Heart left ventricle (tissue), 16 donors: ENCODE results near the gene BOD1. TPM values are rescaled to one million over a fixed set of nuclear protein-coding genes. Genes with fewer than 3 reads are reported as not detected.

Experiments
- ATAC-seq, 4 donors: fragments of 200-7000 bp; cut with Tn5 transposase; one replicate each; pipeline ENCODE4 v1.9.1; 2020 to 2022; ENCODE audit warnings: moderate library complexity in 4 of 4, mild to moderate bottlenecking in 3 of 4, moderate number of reproducible peaks in 1 of 4
- DNase-seq, 5 donors: peaks; one replicate each; pipeline ENCODE4 v3.0.0-alpha.2; 2020
- H3K27ac ChIP-seq, 12 donors: fragments of 200-600 bp; sonication (generic) in 4 of 12; one replicate each; pipeline versions ENCODE4 v1.5.0 to v1.8.0; 2016 to 2022; ENCODE audit warnings: mild to moderate bottlenecking in 2 of 12
- H3K27me3 ChIP-seq, 9 donors: fragments of 200-600 bp; sonication (generic) in 2 of 9; one replicate each; pipeline versions ENCODE4 v1.5.1 to v1.8.0; 2016 to 2022; ENCODE audit warnings: mild to moderate bottlenecking in 3 of 9
- H3K36me3 ChIP-seq, 9 donors: fragments of 200-600 bp; sonication (generic) in 2 of 9; one replicate each; pipeline versions ENCODE4 v1.5.0 to v1.8.0; 2018 to 2022; ENCODE audit warnings: mild to moderate bottlenecking in 2 of 9
- H3K4me1 ChIP-seq, 12 donors: fragments of 200-600 bp; sonication (generic) in 4 of 12; one replicate each; pipeline versions ENCODE4 v1.5.0 to v1.8.0; 2016 to 2022; ENCODE audit warnings: mild to moderate bottlenecking in 3 of 12
- H3K4me3 ChIP-seq, 12 donors: fragments of 200-600 bp; sonication (generic) in 4 of 12; one replicate each; pipeline versions ENCODE4 v1.5.0 to v1.8.0; 2017 to 2022; ENCODE audit warnings: mild to moderate bottlenecking in 9 of 12, moderate library complexity in 4 of 12
- H3K9me3 ChIP-seq, 12 donors: fragments of 200-600 bp; sonication (generic) in 4 of 12; one replicate each; pipeline versions ENCODE4 v1.5.0 to v1.8.0; 2016 to 2022; ENCODE audit warnings: mild to moderate bottlenecking in 1 of 12
- CTCF ChIP-seq, 12 donors: fragments of 200-600 bp; sonication (generic) in 4 of 12; IDR thresholded peaks; one replicate each; pipeline versions ENCODE4 v1.5.0 to v1.8.0; 2018 to 2022; ENCODE audit warnings: antibody characterized with exemption in 12 of 12, mild to moderate bottlenecking in 5 of 12
- POLR2A ChIP-seq, 2 donors: fragments of 450-650 bp; IDR thresholded peaks; one replicate each; pipeline ENCODE4 v1.6.1; 2017; ENCODE audit warnings: antibody characterized with exemption in 2 of 2, mild to moderate bottlenecking in 2 of 2, moderate library complexity in 2 of 2
- WGBS, 4 donors: extraction: QIAGEN DNeasy Blood & Tissue Kit in 2 of 4; methylation state at CpG; one replicate each; pipeline versions ENCODE4 v1.1.5 to v1.1.7; 2013 to 2018; 5-methylcytosine and 5-hydroxymethylcytosine counted together
- intact Hi-C, 10 donors: fragments of 100-400 bp; cut with DNase I; formaldehyde crosslinking; loops; one replicate each; pipeline versions ENCODE4 v1.11.1 to v1.14.2; 2022
- long read RNA-seq, 3 donors: library from polyadenylated mRNA; unstranded; transcript quantifications; one replicate each; pipeline ENCODE4 v2.0.0, GENCODE V29; 2020 to 2021
- polyA plus RNA-seq, 2 donors: library from polyadenylated mRNA; stranded (reverse); fragments of 200-250 nt; gene quantifications; one replicate each; pipeline ENCODE4 v1.2.3, GENCODE V29; 2013
- total RNA-seq, 9 donors: library from RNA; depleted of rRNA in 2 of 9; stranded (reverse); fragments of >200 nt in 2 of 9; fragmentation: NEBNext Ultra II Directional in 3 of 9; extraction: Animal tissue kit (Norgen Biotek cat#: 25700) in 3 of 9; gene quantifications; one replicate each; pipeline versions ENCODE4 v1.1.0 to v1.2.4, GENCODE V29; 2016 to 2023
- donor health status: ischemic (EF 13 %, LVEDD 7.1; RV severe dilation, severe dysfunction).
- donor health status: healthy with polysubstance abuse.
- donor health status: DM: no; HTN: yes; CAD: no.
- donor health status: DM: no; HTN: no; CAD: no.
- donor health status: ischemic (EF 25% LVEDD 6.9; RV normal size, moderate dysfunction).
- donor health status: ischemic (EF 25% LVEDD 5.7; RV mildly dilated, moderate dysfunction).
- donor health status: healthy.
- donor health status: DM: yes; HTN: yes; CAD: no.
- donor health status: ischemic (EF 35%, LVEDD 5.7; RV mildly dilated, moderate dysfunction).
- donor health status: nonischemic (EF 11% LVEDD 7.7; RV severe dilation, severe dysfunction).
- donor health status: DM: yes; HTN: yes; CAD: no.
- donor health status: PGD.
- donor health status: ischemic (EF 29% LVEDD 5.4; RV normal size, mild dysfunction).
- donor health status: nonischemic (EF 23%, LVEDD 6.1; RV moderate dilation, normal function).

The BOD1 gene
- total RNA-seq (10 to 100 TPM; 35.1 to 50.2 (median 38.3) TPM), polyA plus RNA-seq (10 to 100 TPM; 21.6 to 51.0 TPM)
- long read RNA-seq, donor 1, transcript BOD1-202 (4 exons, 1,562 nt) = major isoform, 15 of 29 reads
- long read RNA-seq, donor 1, transcript BOD1-207 (2 exons, 736 nt) = minor isoform, 5 of 29 reads
- long read RNA-seq, donor 1, partial matches to known transcripts = 0 of 29 reads
- long read RNA-seq, donor 1, other reads (novel, unspliced or antisense) = 5 of 29 reads
- long read RNA-seq, donor 2, partial matches to known transcripts = 1 of 5 reads
- long read RNA-seq, donor 2, other reads (novel, unspliced or antisense) = 0 of 5 reads
- long read RNA-seq, donor 3, transcript BOD1-202 (4 exons, 1,562 nt) = major isoform, 22 of 28 reads
- long read RNA-seq, donor 3, partial matches to known transcripts = 0 of 28 reads
- long read RNA-seq, donor 3, other reads (novel, unspliced or antisense) = 2 of 28 reads

- TF ChIP-seq CTCF (IDR thresholded peaks at IDR 0.05) (no peak), POLR2A (IDR thresholded peaks at IDR 0.05) (peak in 1 of 2 donors; percentile 55)
- WGBS, 4 donors = 3 to 5% (median 4%) methylated on average over 25 to 37 of the region's 37 CpGs
Observed at GRCh38 chr5:173616577-173617118, at the start of gene BOD1. TSS of gene BOD1 (minus strand) at chr5:173616650. CDS start at chr5:173616436, 214 bp downstream.

GRCh38 chr5:173665326-173665725 lies 48.9 kb upstream of the BOD1 start:
- Histone ChIP-seq H3K36me3 (no peaks in the 10 kb centered on the region), H3K4me1 (peaks cover 0 to 23% (median 5%) of the 10 kb centered on the region in 12 donors), H3K27me3 (no peaks in the 10 kb centered on the region), H3K9me3 (peaks cover 0 to 6% (median 0%) of the 10 kb centered on the region in 12 donors), H3K4me3 (no peak overlapping the region), H3K27ac (no peak overlapping the region)
- ATAC-seq (no peak), DNase-seq (no peak)
- 84 to 90% (median 89%) methylated on average over 4 of the region's 4 CpGs for WGBS, 4 donors
- TF ChIP-seq POLR2A (IDR thresholded peaks at IDR 0.05) = no peak
- TF ChIP-seq CTCF (IDR thresholded peaks at IDR 0.05) = no peak
- intact Hi-C loops = no loop called here

More at GRCh38 chr5:173616577-173617118, at the start of gene BOD1:
- Histone ChIP-seq H3K4me3 (peak within 1 kb of the TSS; percentile 67 to 98 (median 90)), H3K9me3 (no peaks in the 10 kb centered on the region), H3K27ac (peak within 1 kb of the TSS; percentile 85 to 95 (median 91)), H3K4me1 (peaks cover 0 to 52% (median 35%) of the 10 kb centered on the region in 12 donors), H3K36me3 (peaks cover 0 to 20% (median 16%) of the 10 kb centered on the region in 9 donors), H3K27me3 (no peaks in the 10 kb centered on the region)
- ATAC-seq (peak; percentile 95 to 98 (median 96)), DNase-seq (peak; percentile 96 to 98 (median 98))
- intact Hi-C loops = loop anchor here in 7 of 10 donors (1.0 to 10.0 kb wide), 8 partner anchors 151 to 698 kb away; partner anchors contain the start of gene CPEB4 (in 5 of the 7)

GRCh38 chr5:173664154-173664526 lies 47.7 kb upstream of the BOD1 start:
- Histone ChIP-seq H3K27me3 (no peaks in the 10 kb centered on the region), H3K27ac (no peak overlapping the region), H3K4me1 (peaks cover 0 to 11% (median 0%) of the 10 kb centered on the region in 12 donors), H3K4me3 (no peak overlapping the region), H3K9me3 (peaks cover 0 to 14% (median 0%) of the 10 kb centered on the region in 12 donors), H3K36me3 (no peaks in the 10 kb centered on the region)
- TF ChIP-seq POLR2A (IDR thresholded peaks at IDR 0.05) = no peak
- TF ChIP-seq CTCF (IDR thresholded peaks at IDR 0.05) = no peak
- DNase-seq = peak in 4 of 5 donors; percentile 36 to 68 (median 51)
- peak; percentile 48 to 74 (median 57) for ATAC-seq
- intact Hi-C loops = no loop called here
- WGBS, 4 donors = 40 to 53% (median 46%) methylated on average over 6 of the region's 6 CpGs
